Right atrium auricular region (tissue), 2 donors: ENCODE results near the gene C17orf50. TPM values are rescaled to one million over a fixed set of nuclear protein-coding genes. Genes with fewer than 3 reads are reported as not detected.

Experiments
- DNase-seq: peaks from one replicate; pipeline ENCODE4 v3.0.0-alpha.2; 2019; ENCODE audit warnings: low spot score
- H3K27ac ChIP-seq, 2 donors: fragments of 200-600 bp; sonication (generic); 1 replicate in 1 of 2; 2 replicates in 1 of 2; pipeline ENCODE4 v1.5.1; 2016 to 2019
- H3K27me3 ChIP-seq, 2 donors: fragments of 200-600 bp; sonication (generic); one replicate each; pipeline versions ENCODE4 v1.5.1 to v1.6.0; 2017 to 2019
- H3K36me3 ChIP-seq: fragments of 200-600 bp; sonication (generic); one replicate; pipeline ENCODE4 v1.5.1; 2016
- H3K4me1 ChIP-seq, 2 donors: fragments of 200-600 bp; sonication (generic); one replicate each; pipeline versions ENCODE4 v1.5.1 to v1.6.0; 2017 to 2019
- H3K4me3 ChIP-seq, 2 donors: fragments of 200-600 bp; sonication (generic); 1 replicate in 1 of 2; 2 replicates in 1 of 2; pipeline ENCODE4 v1.5.1; 2017 to 2019; ENCODE audit warnings: mild to moderate bottlenecking in 1 of 2, moderate library complexity in 1 of 2
- H3K9me3 ChIP-seq, 2 donors: fragments of 200-600 bp; sonication (generic); one replicate each; pipeline ENCODE4 v1.5.1; 2019
- CTCF ChIP-seq, 2 donors: fragments of 200-600 bp; sonication (generic); IDR thresholded peaks; one replicate each; pipeline ENCODE4 v1.5.1; 2019; ENCODE audit warnings: antibody characterized with exemption in 2 of 2
- total RNA-seq, 2 donors: library from RNA; depleted of rRNA; stranded (reverse); fragments of >200 nt; gene quantifications; one replicate each; pipeline ENCODE4 v1.1.0, GENCODE V29; 2016

The C17orf50 gene
- total RNA-seq, 2 donors from 2014 or later = not detected

- no peak for TF ChIP-seq CTCF (IDR thresholded peaks at IDR 0.05)
- Histone ChIP-seq H3K4me3 (no peak overlapping the region), H3K27me3 (no peaks in the 10 kb centered on the region), H3K4me1 (peaks cover 0 to 36% of the 10 kb centered on the region in 2 donors), H3K9me3 (no peaks in the 10 kb centered on the region), H3K27ac (no peak overlapping the region), H3K36me3 (no peaks in the 10 kb centered on the region)
- no peak for DNase-seq
Observed at GRCh38 chr17:35773129-35773528, 12.4 kb downstream of the C17orf50 start.

DNA sequence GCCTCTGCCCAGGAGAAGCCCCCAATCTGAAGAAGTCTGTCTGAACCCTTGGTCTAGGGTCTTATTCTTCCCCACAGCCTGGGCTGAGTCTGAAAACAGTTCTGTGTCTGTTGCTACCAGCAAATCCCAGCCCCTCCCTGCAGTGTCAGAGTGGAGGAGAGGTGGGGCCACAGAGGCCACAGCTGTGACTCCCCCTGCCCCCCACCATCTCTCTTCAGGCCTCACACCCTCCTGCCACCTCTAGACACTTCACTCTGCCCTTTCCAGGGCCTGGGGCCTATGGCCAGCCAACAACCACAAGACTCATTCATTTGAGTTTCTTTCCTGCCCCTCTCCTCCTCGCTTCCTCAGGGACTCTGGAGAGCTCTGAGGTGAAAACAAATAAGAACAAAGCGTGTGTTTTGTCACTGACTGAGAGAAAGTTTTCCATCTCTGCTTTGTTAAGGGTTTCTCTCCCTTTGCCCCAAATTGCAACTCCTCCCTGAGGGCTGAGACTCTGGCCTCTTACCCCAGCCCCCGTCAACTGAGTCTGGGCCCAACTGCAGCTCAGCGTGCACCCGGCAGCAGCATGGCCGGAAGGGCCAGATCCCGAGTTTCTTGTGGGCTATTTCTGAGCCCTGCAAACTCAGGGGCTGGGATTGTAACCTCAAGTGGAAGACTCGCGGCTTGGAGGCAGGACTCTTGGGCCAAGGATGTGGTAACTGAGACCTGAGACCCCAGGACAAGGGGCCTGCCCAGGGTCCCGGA lies 13.2 kb downstream of the C17orf50 start:
- no peak for TF ChIP-seq CTCF (IDR thresholded peaks at IDR 0.05)
- H3K36me3 ChIP-seq = no peaks in the 10 kb centered on the region
- H3K4me1 ChIP-seq = peaks cover 0 to 36% of the 10 kb centered on the region in 2 donors
- no peak for DNase-seq
- no peaks in the 10 kb centered on the region for H3K27me3 ChIP-seq
- no peak overlapping the region for H3K4me3 ChIP-seq
- peak overlapping the region; percentile 29 to 36 for H3K27ac ChIP-seq
- no peaks in the 10 kb centered on the region for H3K9me3 ChIP-seq

DNA sequence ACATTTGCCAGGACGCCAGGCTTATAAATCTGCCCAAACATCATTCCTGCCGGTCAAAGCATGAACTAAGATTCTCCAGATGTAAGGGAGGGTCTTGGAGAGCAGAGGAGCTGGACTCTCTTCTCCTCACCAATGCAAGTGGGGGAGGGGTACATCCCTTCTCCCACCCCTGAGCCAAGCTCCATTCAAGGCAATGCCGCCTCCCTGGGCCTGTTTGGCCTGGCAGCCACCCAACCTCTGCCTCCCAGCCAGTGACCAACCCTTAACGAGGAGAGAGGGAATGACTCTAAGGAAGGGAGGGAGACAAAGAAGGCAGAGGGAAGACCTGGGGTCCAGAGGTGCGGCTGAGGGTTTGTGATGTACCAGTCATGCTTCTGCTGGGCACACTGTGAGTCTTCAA lies 13.8 kb downstream of the C17orf50 start:
- no peak overlapping the region for H3K4me3 ChIP-seq
- H3K27me3 ChIP-seq = no peaks in the 10 kb centered on the region
- TF ChIP-seq CTCF (IDR thresholded peaks at IDR 0.05) = no peak
- no peak for DNase-seq
- no peaks in the 10 kb centered on the region for H3K36me3 ChIP-seq
- peaks cover 0 to 36% of the 10 kb centered on the region in 2 donors for H3K4me1 ChIP-seq
- no peaks in the 10 kb centered on the region for H3K9me3 ChIP-seq
- peak overlapping the region; percentile 29 to 36 for H3K27ac ChIP-seq

GRCh38 chr17:35775039-35775438 lies 14.4 kb downstream of the C17orf50 start:
- peaks cover 0 to 36% of the 10 kb centered on the region in 2 donors for H3K4me1 ChIP-seq
- H3K27me3 ChIP-seq = no peaks in the 10 kb centered on the region
- H3K36me3 ChIP-seq = no peaks in the 10 kb centered on the region
- H3K4me3 ChIP-seq = no peak overlapping the region
- DNase-seq = no peak
- H3K9me3 ChIP-seq = no peaks in the 10 kb centered on the region
- peak overlapping the region in 1 of 2 donors; percentile 29 for H3K27ac ChIP-seq
- no peak for TF ChIP-seq CTCF (IDR thresholded peaks at IDR 0.05)

DNA sequence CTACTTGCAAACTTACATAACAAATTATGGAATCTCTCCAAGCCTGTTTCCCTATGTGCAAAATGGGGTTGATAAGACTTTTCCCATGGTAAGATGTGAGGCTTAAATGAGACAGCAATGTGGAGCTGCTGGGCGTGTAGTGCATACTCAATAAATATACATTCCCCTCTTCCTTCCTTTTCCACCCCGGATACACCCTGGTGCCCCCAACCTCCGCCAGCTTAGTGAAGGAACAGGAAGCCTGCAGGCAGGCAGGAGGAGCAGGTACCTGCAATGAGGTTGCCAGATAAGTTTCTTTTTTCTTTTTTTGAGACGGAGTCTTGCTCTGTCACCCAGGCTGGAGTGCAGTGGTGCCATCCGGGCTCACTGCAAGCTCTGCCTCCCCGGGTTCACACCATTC lies 14.9 kb downstream of the C17orf50 start:
- no peak overlapping the region for H3K4me3 ChIP-seq
- DNase-seq = no peak
- peaks cover 0 to 36% of the 10 kb centered on the region in 2 donors for H3K4me1 ChIP-seq
- TF ChIP-seq CTCF (IDR thresholded peaks at IDR 0.05) = no peak
- no peaks in the 10 kb centered on the region for H3K9me3 ChIP-seq
- H3K27me3 ChIP-seq = no peaks in the 10 kb centered on the region
- H3K27ac ChIP-seq = no peak overlapping the region
- H3K36me3 ChIP-seq = no peaks in the 10 kb centered on the region
